ENCODE measurements around the gene STKLD1.
A peak's percentile ranks its signal among the peaks of the same experiment; 100 is the strongest.
"Not testable (repeated sequence)": the region's sequence is repeated elsewhere in the genome, so short reads cannot be mapped to it uniquely, and the experiment has no call there.

STKLD1 gene

GRCh38 chr9:133375724-133376654 lies at the start of gene STKLD1, which contains the start of gene SURF4:
Gene STKLD1 (plus strand): TSS chr9:133376366. CDS start chr9:133376474, 108 bp downstream.
Gene SURF4 (minus strand): TSS chr9:133376060. CDS start chr9:133375969, 91 bp downstream.
- Histone ChIP-seq H3K27me3 (ENCODE audit: low read depth, low read length) (no peaks in the 10 kb centered on the region), H3K9me3 (ENCODE audit: control insufficient read depth in 1 of 2, low read length in 2 of 2) (no peaks in the 10 kb centered on the region), H3K27ac (ENCODE audit: low read length) (peak within 1 kb of the TSS; percentile 82), H3K4me1 (ENCODE audit: control insufficient read depth in 1 of 2, insufficient read depth in 2 of 2, low read length in 2 of 2) (peaks cover 7 to 30% of the 10 kb centered on the region in 2 donors), H3K36me3 (ENCODE audit: control insufficient read depth in 1 of 2, insufficient read depth in 2 of 2, low read length in 2 of 2) (peaks cover 0 to 12% of the 10 kb centered on the region in 2 donors), H3K4me3 (ENCODE audit: low read depth in 1 of 2, low read length in 2 of 2) (peak within 1 kb of the TSS; percentile 91 to 94)

GRCh38 chr9:133327021-133327420 lies 49.1 kb upstream of the STKLD1 start:
- not testable (repeated sequence) for H3K9me3 ChIP-seq (ENCODE audit: control insufficient read depth in 1 of 2, low read length in 2 of 2); H3K27me3 ChIP-seq (ENCODE audit: low read depth, low read length); H3K4me1 ChIP-seq (ENCODE audit: control insufficient read depth in 1 of 2, insufficient read depth in 2 of 2, low read length in 2 of 2); H3K4me3 ChIP-seq (ENCODE audit: low read depth in 1 of 2, low read length in 2 of 2); H3K27ac ChIP-seq (ENCODE audit: low read length)
- H3K36me3 ChIP-seq (ENCODE audit: control insufficient read depth in 1 of 2, insufficient read depth in 2 of 2, low read length in 2 of 2): peaks cover 13 to 20% of the 10 kb centered on the region in 2 donors

GRCh38 chr9:133327834-133328484 lies 48.2 kb upstream of the STKLD1 start:
- Histone ChIP-seq H3K36me3 (ENCODE audit: control insufficient read depth in 1 of 2, insufficient read depth in 2 of 2, low read length in 2 of 2) (peaks cover 22 to 30% of the 10 kb centered on the region in 2 donors), H3K4me3 (ENCODE audit: low read depth in 1 of 2, low read length in 2 of 2) (no peak overlapping the region), H3K27ac (ENCODE audit: low read length) (no peak overlapping the region), H3K4me1 (ENCODE audit: control insufficient read depth in 1 of 2, insufficient read depth in 2 of 2, low read length in 2 of 2) (no peaks in the 10 kb centered on the region), H3K9me3 (ENCODE audit: control insufficient read depth in 1 of 2, low read length in 2 of 2) (no peaks in the 10 kb centered on the region), H3K27me3 (ENCODE audit: low read depth, low read length) (no peaks in the 10 kb centered on the region)

- not testable (repeated sequence) for H3K4me3 ChIP-seq (ENCODE audit: low read depth in 1 of 2, low read length in 2 of 2); H3K27me3 ChIP-seq (ENCODE audit: low read depth, low read length); H3K27ac ChIP-seq (ENCODE audit: low read length); H3K4me1 ChIP-seq (ENCODE audit: control insufficient read depth in 1 of 2, insufficient read depth in 2 of 2, low read length in 2 of 2); H3K9me3 ChIP-seq (ENCODE audit: control insufficient read depth in 1 of 2, low read length in 2 of 2)
- peaks cover 33 to 44% of the 10 kb centered on the region in 2 donors for H3K36me3 ChIP-seq (ENCODE audit: control insufficient read depth in 1 of 2, insufficient read depth in 2 of 2, low read length in 2 of 2)
These were observed 46.6 kb upstream of the STKLD1 start for GRCh38 chr9:133329306-133330156.

GRCh38 chr9:133331221-133331620 lies 44.9 kb upstream of the STKLD1 start:
- Histone ChIP-seq H3K4me3 (ENCODE audit: low read depth in 1 of 2, low read length in 2 of 2) (no peak overlapping the region), H3K36me3 (ENCODE audit: control insufficient read depth in 1 of 2, insufficient read depth in 2 of 2, low read length in 2 of 2) (peaks cover 33 to 44% of the 10 kb centered on the region in 2 donors), H3K27me3 (ENCODE audit: low read depth, low read length) (no peaks in the 10 kb centered on the region), H3K4me1 (ENCODE audit: control insufficient read depth in 1 of 2, insufficient read depth in 2 of 2, low read length in 2 of 2) (peaks cover 8 to 18% of the 10 kb centered on the region in 2 donors), H3K9me3 (ENCODE audit: control insufficient read depth in 1 of 2, low read length in 2 of 2) (no peaks in the 10 kb centered on the region), H3K27ac (ENCODE audit: low read length) (no peak overlapping the region)

GRCh38 chr9:133331641-133332380 lies 44.4 kb upstream of the STKLD1 start:
- no peak overlapping the region for H3K27ac ChIP-seq (ENCODE audit: low read length)
- H3K4me1 ChIP-seq (ENCODE audit: control insufficient read depth in 1 of 2, insufficient read depth in 2 of 2, low read length in 2 of 2): peaks cover 8 to 18% of the 10 kb centered on the region in 2 donors
- peaks cover 33 to 44% of the 10 kb centered on the region in 2 donors for H3K36me3 ChIP-seq (ENCODE audit: control insufficient read depth in 1 of 2, insufficient read depth in 2 of 2, low read length in 2 of 2)
- H3K4me3 ChIP-seq (ENCODE audit: low read depth in 1 of 2, low read length in 2 of 2): no peak overlapping the region
- no peaks in the 10 kb centered on the region for H3K27me3 ChIP-seq (ENCODE audit: low read depth, low read length)
- H3K9me3 ChIP-seq (ENCODE audit: control insufficient read depth in 1 of 2, low read length in 2 of 2): no peaks in the 10 kb centered on the region

- Histone ChIP-seq H3K9me3 (ENCODE audit: control insufficient read depth in 1 of 2, low read length in 2 of 2) (no peaks in the 10 kb centered on the region), H3K27ac (ENCODE audit: low read length) (no peak overlapping the region), H3K27me3 (ENCODE audit: low read depth, low read length) (no peaks in the 10 kb centered on the region), H3K36me3 (ENCODE audit: control insufficient read depth in 1 of 2, insufficient read depth in 2 of 2, low read length in 2 of 2) (peaks cover 33 to 44% of the 10 kb centered on the region in 2 donors), H3K4me1 (ENCODE audit: control insufficient read depth in 1 of 2, insufficient read depth in 2 of 2, low read length in 2 of 2) (peaks cover 8 to 18% of the 10 kb centered on the region in 2 donors), H3K4me3 (ENCODE audit: low read depth in 1 of 2, low read length in 2 of 2) (no peak overlapping the region)
These were observed 43.8 kb upstream of the STKLD1 start for GRCh38 chr9:133332381-133332730.

GRCh38 chr9:133333011-133333410 lies 43.2 kb upstream of the STKLD1 start:
- H3K36me3 ChIP-seq (ENCODE audit: control insufficient read depth in 1 of 2, insufficient read depth in 2 of 2, low read length in 2 of 2): peaks cover 33 to 44% of the 10 kb centered on the region in 2 donors
- no peak overlapping the region for H3K4me3 ChIP-seq (ENCODE audit: low read depth in 1 of 2, low read length in 2 of 2)
- no peaks in the 10 kb centered on the region for H3K9me3 ChIP-seq (ENCODE audit: control insufficient read depth in 1 of 2, low read length in 2 of 2)
- H3K27me3 ChIP-seq (ENCODE audit: low read depth, low read length): no peaks in the 10 kb centered on the region
- peaks cover 8 to 18% of the 10 kb centered on the region in 2 donors for H3K4me1 ChIP-seq (ENCODE audit: control insufficient read depth in 1 of 2, insufficient read depth in 2 of 2, low read length in 2 of 2)
- H3K27ac ChIP-seq (ENCODE audit: low read length): no peak overlapping the region

- Histone ChIP-seq H3K27me3 (ENCODE audit: low read depth, low read length) (no peaks in the 10 kb centered on the region), H3K36me3 (ENCODE audit: control insufficient read depth in 1 of 2, insufficient read depth in 2 of 2, low read length in 2 of 2) (peaks cover 33 to 44% of the 10 kb centered on the region in 2 donors), H3K9me3 (ENCODE audit: control insufficient read depth in 1 of 2, low read length in 2 of 2) (no peaks in the 10 kb centered on the region), H3K4me1 (ENCODE audit: control insufficient read depth in 1 of 2, insufficient read depth in 2 of 2, low read length in 2 of 2) (peaks cover 8 to 18% of the 10 kb centered on the region in 2 donors), H3K27ac (ENCODE audit: low read length) (peak overlapping the region; percentile 39), H3K4me3 (ENCODE audit: low read depth in 1 of 2, low read length in 2 of 2) (peak overlapping the region in 1 of 2 donors; percentile 11)
These were observed 42.6 kb upstream of the STKLD1 start for GRCh38 chr9:133333566-133333965.

- Histone ChIP-seq H3K9me3 (ENCODE audit: control insufficient read depth in 1 of 2, low read length in 2 of 2) (no peaks in the 10 kb centered on the region), H3K4me3 (ENCODE audit: low read depth in 1 of 2, low read length in 2 of 2) (peak overlapping the region in 1 of 2 donors; percentile 42), H3K36me3 (ENCODE audit: control insufficient read depth in 1 of 2, insufficient read depth in 2 of 2, low read length in 2 of 2) (peaks cover 33 to 44% of the 10 kb centered on the region in 2 donors), H3K27me3 (ENCODE audit: low read depth, low read length) (no peaks in the 10 kb centered on the region), H3K27ac (ENCODE audit: low read length) (peak overlapping the region; percentile 39), H3K4me1 (ENCODE audit: control insufficient read depth in 1 of 2, insufficient read depth in 2 of 2, low read length in 2 of 2) (peaks cover 8 to 20% of the 10 kb centered on the region in 2 donors)
These were observed 42.0 kb upstream of the STKLD1 start for GRCh38 chr9:133334161-133334560.
